Right atrium auricular region (tissue), 2 donors: ENCODE data around the gene IGIP. TPM values are rescaled to one million over a fixed set of nuclear protein-coding genes. Genes with fewer than 3 reads are reported as not detected.

Experiments
- DNase-seq: peaks from one replicate; pipeline ENCODE4 v3.0.0-alpha.2; 2019; ENCODE audit warnings: low spot score
- H3K27ac ChIP-seq, 2 donors: fragments of 200-600 bp; sonication (generic); 1 replicate in 1 of 2; 2 replicates in 1 of 2; pipeline ENCODE4 v1.5.1; 2016 to 2019
- H3K27me3 ChIP-seq, 2 donors: fragments of 200-600 bp; sonication (generic); one replicate each; pipeline versions ENCODE4 v1.5.1 to v1.6.0; 2017 to 2019
- H3K36me3 ChIP-seq: fragments of 200-600 bp; sonication (generic); one replicate; pipeline ENCODE4 v1.5.1; 2016
- H3K4me1 ChIP-seq, 2 donors: fragments of 200-600 bp; sonication (generic); one replicate each; pipeline versions ENCODE4 v1.5.1 to v1.6.0; 2017 to 2019
- H3K4me3 ChIP-seq, 2 donors: fragments of 200-600 bp; sonication (generic); 1 replicate in 1 of 2; 2 replicates in 1 of 2; pipeline ENCODE4 v1.5.1; 2017 to 2019; ENCODE audit warnings: mild to moderate bottlenecking in 1 of 2, moderate library complexity in 1 of 2
- H3K9me3 ChIP-seq, 2 donors: fragments of 200-600 bp; sonication (generic); one replicate each; pipeline ENCODE4 v1.5.1; 2019
- total RNA-seq, 2 donors: library from RNA; depleted of rRNA; stranded (reverse); fragments of >200 nt; gene quantifications; one replicate each; pipeline ENCODE4 v1.1.0, GENCODE V29; 2016
- TF ChIP-seq, protein P1 (sequence below), 2 donors: fragments of 200-600 bp; sonication (generic); IDR thresholded peaks; one replicate each; pipeline ENCODE4 v1.5.1; 2019; ENCODE audit warnings: antibody characterized with exemption in 2 of 2

The IGIP gene
- total RNA-seq, 2 donors from 2014 or later: 13.7 to 13.8 TPM

DNA sequence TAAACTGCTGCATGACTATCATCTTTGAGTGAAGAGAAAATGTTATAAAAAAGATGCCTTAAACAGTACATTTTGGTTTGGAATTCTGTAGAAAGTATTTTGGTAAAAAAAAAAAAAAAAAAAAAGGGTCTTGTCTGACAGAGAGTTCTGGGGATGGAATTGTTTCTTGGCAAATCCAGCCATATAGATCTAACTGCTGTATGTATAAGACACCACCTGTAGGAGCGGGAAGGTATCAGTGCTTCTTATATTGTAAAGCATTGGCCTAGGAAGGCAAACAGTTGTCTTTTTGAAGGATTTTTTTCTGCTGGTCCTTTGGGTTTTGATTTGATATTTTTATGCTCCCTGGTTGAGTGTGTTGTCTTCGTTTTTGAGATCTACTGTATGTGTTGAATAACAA, 9.0 kb upstream of the IGIP start:
- H3K9me3 ChIP-seq: no peaks in the 10 kb centered on the region
- H3K4me3 ChIP-seq: no peak overlapping the region
- DNase-seq: no peak
- no peak overlapping the region for H3K27ac ChIP-seq
- H3K4me1 ChIP-seq: peaks cover 0 to 57% of the 10 kb centered on the region in 2 donors
- TF ChIP-seq, protein P1, sequence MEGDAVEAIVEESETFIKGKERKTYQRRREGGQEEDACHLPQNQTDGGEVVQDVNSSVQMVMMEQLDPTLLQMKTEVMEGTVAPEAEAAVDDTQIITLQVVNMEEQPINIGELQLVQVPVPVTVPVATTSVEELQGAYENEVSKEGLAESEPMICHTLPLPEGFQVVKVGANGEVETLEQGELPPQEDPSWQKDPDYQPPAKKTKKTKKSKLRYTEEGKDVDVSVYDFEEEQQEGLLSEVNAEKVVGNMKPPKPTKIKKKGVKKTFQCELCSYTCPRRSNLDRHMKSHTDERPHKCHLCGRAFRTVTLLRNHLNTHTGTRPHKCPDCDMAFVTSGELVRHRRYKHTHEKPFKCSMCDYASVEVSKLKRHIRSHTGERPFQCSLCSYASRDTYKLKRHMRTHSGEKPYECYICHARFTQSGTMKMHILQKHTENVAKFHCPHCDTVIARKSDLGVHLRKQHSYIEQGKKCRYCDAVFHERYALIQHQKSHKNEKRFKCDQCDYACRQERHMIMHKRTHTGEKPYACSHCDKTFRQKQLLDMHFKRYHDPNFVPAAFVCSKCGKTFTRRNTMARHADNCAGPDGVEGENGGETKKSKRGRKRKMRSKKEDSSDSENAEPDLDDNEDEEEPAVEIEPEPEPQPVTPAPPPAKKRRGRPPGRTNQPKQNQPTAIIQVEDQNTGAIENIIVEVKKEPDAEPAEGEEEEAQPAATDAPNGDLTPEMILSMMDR (IDR thresholded peaks at IDR 0.05): no peak
- no peaks in the 10 kb centered on the region for H3K27me3 ChIP-seq
- H3K36me3 ChIP-seq: no peaks in the 10 kb centered on the region

DNA sequence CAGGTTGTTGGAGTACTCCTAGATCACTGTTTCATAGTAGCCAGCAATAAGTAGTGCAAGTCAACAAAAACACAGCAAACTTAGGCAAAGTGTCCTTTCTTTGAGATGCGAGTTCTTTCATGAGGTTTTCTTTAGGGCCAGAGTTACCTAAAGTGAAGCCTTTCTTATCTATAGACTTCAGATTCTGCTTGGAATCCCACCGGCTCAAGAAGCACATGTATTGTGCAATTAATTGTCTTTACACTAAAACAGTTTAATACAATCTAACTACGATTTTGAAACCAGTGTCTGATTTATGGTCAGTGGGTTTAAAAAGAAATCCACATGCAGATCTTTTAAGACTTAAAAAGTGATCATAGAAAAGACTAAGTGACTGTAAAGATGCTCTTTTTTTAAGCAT, 8.2 kb upstream of the IGIP start:
- Histone ChIP-seq H3K4me1 (peaks cover 0 to 49% of the 10 kb centered on the region in 2 donors), H3K27me3 (no peaks in the 10 kb centered on the region), H3K9me3 (no peaks in the 10 kb centered on the region), H3K4me3 (no peak overlapping the region), H3K36me3 (no peaks in the 10 kb centered on the region), H3K27ac (no peak overlapping the region)
- TF ChIP-seq, protein P1 (IDR thresholded peaks at IDR 0.05): no peak
- DNase-seq: no peak

DNA sequence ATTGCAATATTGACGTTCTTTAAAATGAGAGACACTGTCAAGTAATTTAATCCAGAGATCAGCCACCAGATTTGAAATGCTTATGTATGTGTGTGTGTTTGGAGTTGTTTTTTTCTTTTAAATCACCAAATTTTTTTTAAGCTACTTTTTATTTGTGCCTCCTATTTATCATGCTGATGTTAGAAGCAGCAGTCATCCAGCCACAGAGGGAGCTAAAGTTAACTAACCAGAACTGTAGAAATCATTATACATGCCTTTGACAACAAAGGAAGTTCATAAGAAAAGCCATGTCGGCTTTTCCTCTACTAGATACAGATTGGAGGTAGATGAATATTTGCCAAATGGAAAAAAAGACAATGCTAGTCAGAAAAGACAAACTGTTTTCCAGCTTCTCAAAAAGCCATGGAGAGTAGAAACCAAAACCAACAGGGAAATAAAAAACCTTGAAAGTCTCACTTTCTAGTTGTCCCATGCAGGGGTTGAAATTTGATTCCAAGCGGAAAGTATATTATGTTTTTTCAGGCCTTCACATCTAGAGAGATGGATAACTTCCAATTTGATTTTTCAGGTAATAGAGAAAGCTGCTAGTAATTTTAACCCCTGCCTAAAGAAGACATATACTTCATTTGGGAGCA, 7.3 kb upstream of the IGIP start:
- Histone ChIP-seq H3K4me1 (peaks cover 0 to 40% of the 10 kb centered on the region in 2 donors), H3K4me3 (no peak overlapping the region), H3K36me3 (no peaks in the 10 kb centered on the region), H3K27me3 (no peaks in the 10 kb centered on the region), H3K9me3 (no peaks in the 10 kb centered on the region), H3K27ac (no peak overlapping the region)
- TF ChIP-seq, protein P1 (IDR thresholded peaks at IDR 0.05): peak in 1 of 2 donors; percentile 42
- DNase-seq: no peak

DNA sequence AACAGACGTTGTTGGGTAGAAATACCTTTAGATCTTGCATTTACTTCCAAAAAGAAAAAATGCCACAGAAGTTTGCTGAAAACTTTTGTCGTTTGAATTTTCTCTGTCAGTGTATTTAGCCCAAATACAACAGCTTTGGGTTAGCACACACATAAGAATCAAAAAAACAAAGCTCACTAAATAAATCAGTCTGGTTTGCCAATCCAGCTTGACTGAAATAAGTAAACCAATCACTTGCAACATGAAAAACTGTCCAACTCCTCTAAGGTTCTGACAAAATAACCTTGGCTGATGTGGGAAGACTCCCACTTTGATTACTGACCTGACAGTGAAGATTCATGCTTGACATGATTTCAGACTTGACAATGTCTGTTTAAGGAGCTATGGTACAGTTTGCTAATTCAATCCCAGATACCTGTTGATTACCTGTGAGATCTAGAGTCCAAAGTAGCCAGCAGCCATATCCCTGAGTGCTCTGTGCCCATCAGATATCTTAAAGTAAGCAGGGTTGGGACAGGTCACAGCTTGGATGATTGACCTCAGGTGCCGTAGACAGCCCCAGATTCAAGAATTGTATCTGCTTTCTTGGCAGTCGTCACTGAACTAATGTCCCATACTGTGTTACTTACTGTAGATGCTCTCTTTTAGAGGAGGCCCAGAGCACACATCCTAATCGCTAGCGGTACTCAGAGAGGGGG, 727 bp downstream of the IGIP start:
- Histone ChIP-seq H3K4me3 (no peak overlapping the region), H3K27ac (no peak overlapping the region), H3K27me3 (no peaks in the 10 kb centered on the region), H3K36me3 (no peaks in the 10 kb centered on the region), H3K9me3 (no peaks in the 10 kb centered on the region), H3K4me1 (peaks cover 0 to 16% of the 10 kb centered on the region in 2 donors)
- TF ChIP-seq, protein P1 (IDR thresholded peaks at IDR 0.05): no peak
- no peak for DNase-seq

DNA sequence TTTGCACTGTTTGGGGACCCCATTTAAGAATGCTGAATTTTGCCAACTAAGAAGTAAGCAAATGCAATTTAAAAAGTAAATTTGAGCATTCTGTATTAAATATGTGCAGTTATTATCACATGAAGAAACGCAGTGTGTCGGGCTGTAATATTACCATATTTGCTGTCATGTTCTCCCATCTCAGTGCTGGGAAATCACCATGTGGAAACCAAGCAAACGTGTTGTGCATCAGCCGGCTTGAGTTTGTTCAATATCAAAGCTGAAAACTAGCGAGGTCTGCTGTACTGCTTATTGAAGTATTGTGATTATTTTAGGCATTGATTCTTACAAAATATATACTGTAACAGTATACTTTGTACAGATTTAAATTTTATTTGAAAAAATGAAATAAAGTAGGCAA, 2.6 kb downstream of the IGIP start:
- no peaks in the 10 kb centered on the region for H3K9me3 ChIP-seq
- no peak overlapping the region for H3K27ac ChIP-seq
- H3K36me3 ChIP-seq: no peaks in the 10 kb centered on the region
- no peak for DNase-seq
- peaks cover 0 to 33% of the 10 kb centered on the region in 2 donors for H3K4me1 ChIP-seq
- TF ChIP-seq, protein P1 (IDR thresholded peaks at IDR 0.05): no peak
- H3K4me3 ChIP-seq: no peak overlapping the region
- H3K27me3 ChIP-seq: no peaks in the 10 kb centered on the region
